HepG2 (cell line): ENCODE results near the gene PDPK1. TPM values are rescaled to one million over a fixed set of nuclear protein-coding genes. Genes with fewer than 3 reads are reported as not detected.

Experiments used
- FOXA1 ChIP-seq, 2 experiments: fragments of 450-650 bp in 1 of 2; sonication (generic) in 1 of 2; formaldehyde crosslinking in 1 of 2; IDR thresholded peaks; 2 replicates each; pipeline versions ENCODE4 v1.4.0 to v1.6.1; 2016 to 2020; ENCODE audit warnings: missing genetic modification reagents in 1 of 2
- FOXM1 ChIP-seq: sonication (generic); formaldehyde crosslinking; IDR thresholded peaks from 2 replicates; pipeline ENCODE4 v1.5.0; 2020; ENCODE audit warnings: missing genetic modification reagents
- HMG20A ChIP-seq: IDR thresholded peaks from 2 replicates; pipeline ENCODE4 v1.6.1; 2016; ENCODE audit warnings: borderline replicate concordance
- RARA ChIP-seq: IDR thresholded peaks from 2 replicates; pipeline ENCODE4 v1.6.1; 2016; ENCODE audit warnings: missing genetic modification reagents, missing compliant biosample characterization
- RFX5 ChIP-seq: IDR thresholded peaks from 2 replicates; pipeline ENCODE4 v1.6.1; 2011; ENCODE audit warnings: low read depth, low read length, improper control_type of control experiment
- THAP11 ChIP-seq: IDR thresholded peaks from 2 replicates; pipeline ENCODE4 v1.6.1; 2016; ENCODE audit warnings: missing biosample characterization, missing genetic modification reagents
- TP53 ChIP-seq: sonication (generic); formaldehyde crosslinking; conservative IDR thresholded peaks from 2 replicates; pipeline ENCODE4 v1.4.0; 2020; ENCODE audit warnings: missing genetic modification reagents
- ZNF354B ChIP-seq: sonication (generic); formaldehyde crosslinking; IDR thresholded peaks from 2 replicates; pipeline ENCODE4 v1.8.0; 2022; ENCODE audit warnings: mild to moderate bottlenecking, missing genetic modification reagents
- polyA plus RNA-seq, 8 experiments: library from polyadenylated mRNA; depleted of rRNA in 3 of 8; stranded (reverse) in 7 of 8; unstranded in 1 of 8; fragments of >200 nt; fragmentation: Illumina TruSeq in 4 of 8; extraction: Trizol in 4 of 8; gene quantifications; 2 replicates each; pipeline versions ENCODE4 v1.2.1 to v1.2.3, GENCODE V29; 2011 to 2016; ENCODE audit warnings: low read depth in 4 of 8, missing spikeins in 1 of 8, mixed read lengths in 1 of 8; ENCODE audit not compliant: insufficient read depth in 1 of 8
- total RNA-seq, 5 experiments: library from RNA; depleted of rRNA; stranded (reverse); fragments of >200 nt; fragmentation: Illumina TruSeq; extraction: Trizol; gene quantifications; 2 replicates each; pipeline ENCODE4 v1.2.3, GENCODE V29; 2016; ENCODE audit warnings: low read depth in 1 of 5
- TF ChIP-seq, protein P1 (sequence below): sonication (generic); formaldehyde crosslinking; IDR thresholded peaks from 2 replicates; pipeline ENCODE4 v1.9.0; 2021; ENCODE audit warnings: missing genetic modification reagents, borderline replicate concordance
- TF ChIP-seq, protein P2 (sequence below): sonication (generic); formaldehyde crosslinking; IDR thresholded peaks from 2 replicates; pipeline ENCODE4 v1.4.0; 2020; ENCODE audit warnings: missing genetic modification reagents
- TF ChIP-seq, protein P3 (sequence below): sonication (generic); formaldehyde crosslinking; IDR thresholded peaks from 2 replicates; pipeline ENCODE4 v1.4.0; 2020; ENCODE audit warnings: low read depth, mild to moderate bottlenecking, missing genetic modification reagents
- TF ChIP-seq, protein P4 (sequence below): sonication (generic); formaldehyde crosslinking; IDR thresholded peaks from 2 replicates; pipeline ENCODE4 v1.5.0; 2020; ENCODE audit warnings: missing genetic modification reagents
- TF ChIP-seq, protein P5 (sequence below): sonication (generic); formaldehyde crosslinking; IDR thresholded peaks from 2 replicates; pipeline ENCODE4 v1.4.0; 2020; ENCODE audit warnings: mild to moderate bottlenecking, missing genetic modification reagents
- TF ChIP-seq, protein P6 (sequence below): sonication (generic); formaldehyde crosslinking; IDR thresholded peaks from 2 replicates; pipeline ENCODE4 v1.4.0; 2020; ENCODE audit warnings: missing genetic modification reagents

PDPK1 gene
- total and polyA plus RNA-seq, 2 of the 13 experiments (the other 11 are each of a cell fraction or from before 2014, with no cell fraction given) = 59.6 to 129 TPM

DNA sequence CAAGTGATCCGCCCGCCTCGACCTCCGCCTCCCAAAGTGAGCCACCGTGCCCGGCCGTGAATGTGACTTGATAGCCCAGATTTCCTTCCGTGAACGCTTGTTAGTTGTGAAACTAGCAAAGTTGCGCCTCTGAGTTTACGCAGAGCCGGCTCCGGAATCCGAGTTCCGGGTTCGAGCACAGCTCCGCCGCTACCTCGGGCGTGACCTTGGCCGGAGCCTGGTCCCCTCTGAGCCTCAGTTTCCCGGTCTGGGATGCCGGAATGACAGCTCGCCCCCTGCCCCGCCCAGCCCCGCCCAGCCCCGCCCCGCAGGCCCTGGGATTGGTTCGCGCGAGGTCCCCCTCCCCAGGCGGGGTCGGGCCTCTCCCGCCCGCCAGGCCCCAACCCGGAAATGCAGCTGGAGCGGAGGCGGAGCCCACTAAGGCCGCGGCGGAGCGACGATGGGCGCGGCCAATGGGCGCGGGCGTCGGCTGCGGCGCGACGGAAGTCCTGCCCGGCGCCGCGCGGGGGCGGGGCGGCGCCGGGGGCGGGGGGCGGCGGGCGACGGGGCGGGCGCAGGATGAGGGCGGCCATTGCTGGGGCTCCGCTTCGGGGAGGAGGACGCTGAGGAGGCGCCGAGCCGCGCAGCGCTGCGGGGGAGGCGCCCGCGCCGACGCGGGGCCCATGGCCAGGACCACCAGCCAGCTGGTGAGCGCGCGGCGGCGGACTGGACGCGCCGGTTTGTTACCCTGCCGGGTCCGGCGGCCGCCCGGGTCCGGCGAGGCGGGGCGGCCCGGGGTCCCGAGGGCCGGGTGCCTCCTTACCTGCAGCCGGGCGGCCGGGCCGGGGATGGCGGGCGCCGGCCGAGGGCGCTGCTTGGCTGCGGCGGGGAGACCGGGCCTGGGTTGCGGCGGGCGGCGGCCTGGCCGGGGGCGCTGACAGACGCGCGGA, at the start of gene PDPK1 (continued):
- TF ChIP-seq FOXA1 (IDR thresholded peaks at IDR 0.05) = no peak
- TF ChIP-seq FOXA1 (CRISPR knock-in tag; IDR thresholded peaks at IDR 0.05) = no peak
- no peak for TF ChIP-seq RARA
- TF ChIP-seq, protein P1, sequence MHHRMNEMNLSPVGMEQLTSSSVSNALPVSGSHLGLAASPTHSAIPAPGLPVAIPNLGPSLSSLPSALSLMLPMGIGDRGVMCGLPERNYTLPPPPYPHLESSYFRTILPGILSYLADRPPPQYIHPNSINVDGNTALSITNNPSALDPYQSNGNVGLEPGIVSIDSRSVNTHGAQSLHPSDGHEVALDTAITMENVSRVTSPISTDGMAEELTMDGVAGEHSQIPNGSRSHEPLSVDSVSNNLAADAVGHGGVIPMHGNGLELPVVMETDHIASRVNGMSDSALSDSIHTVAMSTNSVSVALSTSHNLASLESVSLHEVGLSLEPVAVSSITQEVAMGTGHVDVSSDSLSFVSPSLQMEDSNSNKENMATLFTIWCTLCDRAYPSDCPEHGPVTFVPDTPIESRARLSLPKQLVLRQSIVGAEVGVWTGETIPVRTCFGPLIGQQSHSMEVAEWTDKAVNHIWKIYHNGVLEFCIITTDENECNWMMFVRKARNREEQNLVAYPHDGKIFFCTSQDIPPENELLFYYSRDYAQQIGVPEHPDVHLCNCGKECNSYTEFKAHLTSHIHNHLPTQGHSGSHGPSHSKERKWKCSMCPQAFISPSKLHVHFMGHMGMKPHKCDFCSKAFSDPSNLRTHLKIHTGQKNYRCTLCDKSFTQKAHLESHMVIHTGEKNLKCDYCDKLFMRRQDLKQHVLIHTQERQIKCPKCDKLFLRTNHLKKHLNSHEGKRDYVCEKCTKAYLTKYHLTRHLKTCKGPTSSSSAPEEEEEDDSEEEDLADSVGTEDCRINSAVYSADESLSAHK = no peak
- TF ChIP-seq, protein P2, sequence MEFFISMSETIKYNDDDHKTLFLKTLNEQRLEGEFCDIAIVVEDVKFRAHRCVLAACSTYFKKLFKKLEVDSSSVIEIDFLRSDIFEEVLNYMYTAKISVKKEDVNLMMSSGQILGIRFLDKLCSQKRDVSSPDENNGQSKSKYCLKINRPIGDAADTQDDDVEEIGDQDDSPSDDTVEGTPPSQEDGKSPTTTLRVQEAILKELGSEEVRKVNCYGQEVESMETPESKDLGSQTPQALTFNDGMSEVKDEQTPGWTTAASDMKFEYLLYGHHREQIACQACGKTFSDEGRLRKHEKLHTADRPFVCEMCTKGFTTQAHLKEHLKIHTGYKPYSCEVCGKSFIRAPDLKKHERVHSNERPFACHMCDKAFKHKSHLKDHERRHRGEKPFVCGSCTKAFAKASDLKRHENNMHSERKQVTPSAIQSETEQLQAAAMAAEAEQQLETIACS (CRISPR knock-in tag) = no peak
- TF ChIP-seq, protein P3, sequence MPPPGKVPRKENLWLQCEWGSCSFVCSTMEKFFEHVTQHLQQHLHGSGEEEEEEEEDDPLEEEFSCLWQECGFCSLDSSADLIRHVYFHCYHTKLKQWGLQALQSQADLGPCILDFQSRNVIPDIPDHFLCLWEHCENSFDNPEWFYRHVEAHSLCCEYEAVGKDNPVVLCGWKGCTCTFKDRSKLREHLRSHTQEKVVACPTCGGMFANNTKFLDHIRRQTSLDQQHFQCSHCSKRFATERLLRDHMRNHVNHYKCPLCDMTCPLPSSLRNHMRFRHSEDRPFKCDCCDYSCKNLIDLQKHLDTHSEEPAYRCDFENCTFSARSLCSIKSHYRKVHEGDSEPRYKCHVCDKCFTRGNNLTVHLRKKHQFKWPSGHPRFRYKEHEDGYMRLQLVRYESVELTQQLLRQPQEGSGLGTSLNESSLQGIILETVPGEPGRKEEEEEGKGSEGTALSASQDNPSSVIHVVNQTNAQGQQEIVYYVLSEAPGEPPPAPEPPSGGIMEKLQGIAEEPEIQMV (CRISPR knock-in tag) = no peak
- TF ChIP-seq TP53 (CRISPR knock-in tag) = no peak
- TF ChIP-seq ZNF354B (CRISPR knock-in tag) = no peak
- TF ChIP-seq, protein P4, sequence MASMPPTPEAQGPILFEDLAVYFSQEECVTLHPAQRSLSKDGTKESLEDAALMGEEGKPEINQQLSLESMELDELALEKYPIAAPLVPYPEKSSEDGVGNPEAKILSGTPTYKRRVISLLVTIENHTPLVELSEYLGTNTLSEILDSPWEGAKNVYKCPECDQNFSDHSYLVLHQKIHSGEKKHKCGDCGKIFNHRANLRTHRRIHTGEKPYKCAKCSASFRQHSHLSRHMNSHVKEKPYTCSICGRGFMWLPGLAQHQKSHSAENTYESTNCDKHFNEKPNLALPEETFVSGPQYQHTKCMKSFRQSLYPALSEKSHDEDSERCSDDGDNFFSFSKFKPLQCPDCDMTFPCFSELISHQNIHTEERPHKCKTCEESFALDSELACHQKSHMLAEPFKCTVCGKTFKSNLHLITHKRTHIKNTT = no peak
- TF ChIP-seq, protein P5, sequence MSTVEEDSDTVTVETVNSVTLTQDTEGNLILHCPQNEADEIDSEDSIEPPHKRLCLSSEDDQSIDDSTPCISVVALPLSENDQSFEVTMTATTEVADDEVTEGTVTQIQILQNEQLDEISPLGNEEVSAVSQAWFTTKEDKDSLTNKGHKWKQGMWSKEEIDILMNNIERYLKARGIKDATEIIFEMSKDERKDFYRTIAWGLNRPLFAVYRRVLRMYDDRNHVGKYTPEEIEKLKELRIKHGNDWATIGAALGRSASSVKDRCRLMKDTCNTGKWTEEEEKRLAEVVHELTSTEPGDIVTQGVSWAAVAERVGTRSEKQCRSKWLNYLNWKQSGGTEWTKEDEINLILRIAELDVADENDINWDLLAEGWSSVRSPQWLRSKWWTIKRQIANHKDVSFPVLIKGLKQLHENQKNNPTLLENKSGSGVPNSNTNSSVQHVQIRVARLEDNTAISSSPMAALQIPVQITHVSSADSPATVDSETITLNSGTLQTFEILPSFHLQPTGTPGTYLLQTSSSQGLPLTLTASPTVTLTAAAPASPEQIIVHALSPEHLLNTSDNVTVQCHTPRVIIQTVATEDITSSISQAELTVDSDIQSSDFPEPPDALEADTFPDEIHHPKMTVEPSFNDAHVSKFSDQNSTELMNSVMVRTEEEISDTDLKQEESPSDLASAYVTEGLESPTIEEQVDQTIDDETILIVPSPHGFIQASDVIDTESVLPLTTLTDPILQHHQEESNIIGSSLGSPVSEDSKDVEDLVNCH = no peak
- TF ChIP-seq THAP11 (CRISPR knock-in tag) = peak; percentile 72
- no peak for TF ChIP-seq FOXM1 (CRISPR knock-in tag)
- TF ChIP-seq RFX5 = no peak
- TF ChIP-seq HMG20A (CRISPR knock-in tag) = no peak
- TF ChIP-seq, protein P6, sequence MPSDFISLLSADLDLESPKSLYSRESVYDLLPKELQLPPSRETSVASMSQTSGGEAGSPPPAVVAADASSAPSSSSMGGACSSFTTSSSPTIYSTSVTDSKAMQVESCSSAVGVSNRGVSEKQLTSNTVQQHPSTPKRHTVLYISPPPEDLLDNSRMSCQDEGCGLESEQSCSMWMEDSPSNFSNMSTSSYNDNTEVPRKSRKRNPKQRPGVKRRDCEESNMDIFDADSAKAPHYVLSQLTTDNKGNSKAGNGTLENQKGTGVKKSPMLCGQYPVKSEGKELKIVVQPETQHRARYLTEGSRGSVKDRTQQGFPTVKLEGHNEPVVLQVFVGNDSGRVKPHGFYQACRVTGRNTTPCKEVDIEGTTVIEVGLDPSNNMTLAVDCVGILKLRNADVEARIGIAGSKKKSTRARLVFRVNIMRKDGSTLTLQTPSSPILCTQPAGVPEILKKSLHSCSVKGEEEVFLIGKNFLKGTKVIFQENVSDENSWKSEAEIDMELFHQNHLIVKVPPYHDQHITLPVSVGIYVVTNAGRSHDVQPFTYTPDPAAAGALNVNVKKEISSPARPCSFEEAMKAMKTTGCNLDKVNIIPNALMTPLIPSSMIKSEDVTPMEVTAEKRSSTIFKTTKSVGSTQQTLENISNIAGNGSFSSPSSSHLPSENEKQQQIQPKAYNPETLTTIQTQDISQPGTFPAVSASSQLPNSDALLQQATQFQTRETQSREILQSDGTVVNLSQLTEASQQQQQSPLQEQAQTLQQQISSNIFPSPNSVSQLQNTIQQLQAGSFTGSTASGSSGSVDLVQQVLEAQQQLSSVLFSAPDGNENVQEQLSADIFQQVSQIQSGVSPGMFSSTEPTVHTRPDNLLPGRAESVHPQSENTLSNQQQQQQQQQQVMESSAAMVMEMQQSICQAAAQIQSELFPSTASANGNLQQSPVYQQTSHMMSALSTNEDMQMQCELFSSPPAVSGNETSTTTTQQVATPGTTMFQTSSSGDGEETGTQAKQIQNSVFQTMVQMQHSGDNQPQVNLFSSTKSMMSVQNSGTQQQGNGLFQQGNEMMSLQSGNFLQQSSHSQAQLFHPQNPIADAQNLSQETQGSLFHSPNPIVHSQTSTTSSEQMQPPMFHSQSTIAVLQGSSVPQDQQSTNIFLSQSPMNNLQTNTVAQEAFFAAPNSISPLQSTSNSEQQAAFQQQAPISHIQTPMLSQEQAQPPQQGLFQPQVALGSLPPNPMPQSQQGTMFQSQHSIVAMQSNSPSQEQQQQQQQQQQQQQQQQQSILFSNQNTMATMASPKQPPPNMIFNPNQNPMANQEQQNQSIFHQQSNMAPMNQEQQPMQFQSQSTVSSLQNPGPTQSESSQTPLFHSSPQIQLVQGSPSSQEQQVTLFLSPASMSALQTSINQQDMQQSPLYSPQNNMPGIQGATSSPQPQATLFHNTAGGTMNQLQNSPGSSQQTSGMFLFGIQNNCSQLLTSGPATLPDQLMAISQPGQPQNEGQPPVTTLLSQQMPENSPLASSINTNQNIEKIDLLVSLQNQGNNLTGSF (CRISPR knock-in tag) = no peak
